Metanephros (tissue), 2 donors: ENCODE measurements around the gene COX4I1. TPM values are rescaled to one million over a fixed set of nuclear protein-coding genes. Genes with fewer than 3 reads are reported as not detected.

ENCODE experiments used
- small RNA-seq: library from RNA; depleted of rRNA; stranded (forward); fragments of <200 nt; gene quantifications from one replicate; pipeline ENCODE3, GENCODE V24; 2014; ENCODE audit warnings: low replicate concordance
- total RNA-seq: library from RNA; depleted of rRNA; stranded (reverse); fragments of >200 nt; gene quantifications from one replicate; pipeline ENCODE4 v1.2.3, GENCODE V29; 2014

COX4I1 gene
- total RNA-seq, result 358 TPM

DNA sequence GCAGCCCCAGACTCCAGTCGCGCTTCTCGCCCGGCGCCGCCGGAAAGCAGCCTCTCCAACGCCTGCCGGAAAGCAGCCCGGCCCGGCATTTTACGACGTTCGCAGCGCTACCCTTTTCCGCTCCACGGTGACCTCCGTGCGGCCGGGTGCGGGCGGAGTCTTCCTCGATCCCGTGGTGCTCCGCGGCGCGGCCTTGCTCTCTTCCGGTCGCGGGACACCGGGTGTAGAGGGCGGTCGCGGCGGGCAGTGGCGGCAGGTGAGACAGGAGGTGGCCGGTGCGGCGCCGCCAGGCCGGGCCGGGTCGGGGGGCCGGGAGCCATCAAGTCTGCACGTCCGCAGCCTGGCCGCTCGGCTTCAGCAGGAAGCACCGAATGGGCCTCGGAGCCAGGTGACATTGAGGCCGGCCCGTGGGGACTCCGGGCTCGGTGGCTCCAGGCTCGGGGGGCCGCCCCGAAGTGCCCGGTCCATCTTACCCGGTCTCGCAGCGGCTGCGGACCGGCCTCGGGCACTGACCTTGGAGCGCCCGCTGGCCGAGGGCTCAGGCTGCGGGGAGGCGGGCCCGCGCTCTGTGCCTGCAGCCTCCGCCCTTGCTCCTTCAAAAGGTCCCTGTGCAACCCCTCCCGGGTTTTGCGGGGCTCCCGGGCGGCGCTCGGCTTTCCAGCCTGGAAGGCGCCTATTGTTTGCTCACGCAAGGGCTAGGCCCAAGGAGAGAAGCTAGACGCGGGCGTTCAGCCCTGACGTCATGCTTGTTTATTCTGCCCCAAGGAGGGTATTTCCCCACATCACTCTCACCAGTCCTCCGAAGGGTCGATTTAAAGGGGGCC lies at the start of gene COX4I1, which contains the start of gene EMC8:
TSS of gene COX4I1 (plus strand) at position 199 of the 824 bp plus-strand sequence. CDS start 1,511 bp downstream, outside the sequence.
TSS of gene EMC8 (minus strand) at position 48 of the 824 bp plus-strand sequence. CDS start 249 bp downstream, outside the sequence.

GRCh38 chr16:85750827-85751697 lies 48.4 kb upstream of the COX4I1 start, which contains the start of gene C16orf74:
Gene C16orf74, minus strand, starts transcription at chr16:85751096. Its CDS starts 15,879 bp downstream, at chr16:85735217.

Small RNA genes within 50 kb of the gene (small RNA-seq; reads per million reads assigned to genes)
- gene RNU1-103P, result not detected

Other genes starting within 250 kb of the COX4I1 start
- gene GSE1, start 186.4 kb upstream of the COX4I1 start, total RNA-seq, result 95.9 TPM
- gene GINS2, start 110.7 kb upstream of the COX4I1 start, total RNA-seq, result 6.5 TPM
- 5.5 TPM for gene C16orf74, start 48.6 kb upstream of the COX4I1 start, total RNA-seq
- gene EMC8, start 151 bp upstream of the COX4I1 start, total RNA-seq, result 40.5 TPM
- gene IRF8, start 99.5 kb downstream of the COX4I1 start, total RNA-seq, result 17.5 TPM